T-helper 1 cell (primary cell): ENCODE data around the gene ERF.

Experiments used
- DNase-seq, 5 donors: peaks; one replicate each; pipeline ENCODE4 v3.0.0-alpha.2; 2012 to 2020

ERF gene

DNA sequence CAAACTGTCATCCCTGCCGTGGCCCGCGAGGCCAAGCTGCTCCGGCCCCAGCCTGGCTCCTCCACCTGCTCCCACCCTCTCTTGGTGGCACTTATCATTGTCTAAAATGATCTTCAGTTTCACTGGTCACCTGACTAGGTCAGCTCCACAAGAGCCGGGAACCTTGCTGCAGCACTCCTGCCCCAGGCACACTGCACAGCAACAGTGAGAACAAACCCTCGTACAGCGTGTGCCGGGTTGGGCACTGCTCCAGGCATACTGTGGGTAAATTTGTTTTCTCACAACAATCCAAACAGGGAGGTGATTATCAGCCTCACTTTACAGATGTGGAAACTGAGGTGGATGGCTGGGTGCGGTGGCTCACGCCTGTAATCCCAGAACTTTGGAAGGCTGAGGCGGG lies 46.3 kb downstream of the ERF start:
- no peak for DNase-seq

DNA sequence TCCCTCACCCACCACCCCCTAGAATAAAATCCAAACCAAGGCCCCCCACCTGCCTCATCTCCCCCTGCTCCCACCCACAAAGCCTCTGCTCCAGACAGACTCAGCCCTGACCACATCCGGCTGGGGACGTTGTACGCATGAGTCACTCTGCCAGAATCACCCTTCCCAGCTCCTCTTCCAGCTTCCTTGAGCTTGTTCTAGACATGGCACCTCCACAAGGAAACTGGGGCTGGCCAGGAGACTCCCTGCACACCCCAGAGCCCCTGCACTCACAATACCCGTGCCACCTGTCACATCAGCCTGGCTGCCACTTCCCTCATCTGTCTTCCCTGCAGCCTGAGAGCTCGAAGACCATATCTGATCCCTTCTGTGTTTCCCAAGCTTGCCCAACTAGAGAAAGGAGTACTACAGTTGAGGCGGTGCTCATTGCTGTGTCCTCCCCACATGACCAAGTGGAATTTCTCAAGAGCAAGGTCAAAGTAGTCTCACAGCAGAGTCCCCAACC lies 47.1 kb downstream of the ERF start:
- no peak for DNase-seq

DNA sequence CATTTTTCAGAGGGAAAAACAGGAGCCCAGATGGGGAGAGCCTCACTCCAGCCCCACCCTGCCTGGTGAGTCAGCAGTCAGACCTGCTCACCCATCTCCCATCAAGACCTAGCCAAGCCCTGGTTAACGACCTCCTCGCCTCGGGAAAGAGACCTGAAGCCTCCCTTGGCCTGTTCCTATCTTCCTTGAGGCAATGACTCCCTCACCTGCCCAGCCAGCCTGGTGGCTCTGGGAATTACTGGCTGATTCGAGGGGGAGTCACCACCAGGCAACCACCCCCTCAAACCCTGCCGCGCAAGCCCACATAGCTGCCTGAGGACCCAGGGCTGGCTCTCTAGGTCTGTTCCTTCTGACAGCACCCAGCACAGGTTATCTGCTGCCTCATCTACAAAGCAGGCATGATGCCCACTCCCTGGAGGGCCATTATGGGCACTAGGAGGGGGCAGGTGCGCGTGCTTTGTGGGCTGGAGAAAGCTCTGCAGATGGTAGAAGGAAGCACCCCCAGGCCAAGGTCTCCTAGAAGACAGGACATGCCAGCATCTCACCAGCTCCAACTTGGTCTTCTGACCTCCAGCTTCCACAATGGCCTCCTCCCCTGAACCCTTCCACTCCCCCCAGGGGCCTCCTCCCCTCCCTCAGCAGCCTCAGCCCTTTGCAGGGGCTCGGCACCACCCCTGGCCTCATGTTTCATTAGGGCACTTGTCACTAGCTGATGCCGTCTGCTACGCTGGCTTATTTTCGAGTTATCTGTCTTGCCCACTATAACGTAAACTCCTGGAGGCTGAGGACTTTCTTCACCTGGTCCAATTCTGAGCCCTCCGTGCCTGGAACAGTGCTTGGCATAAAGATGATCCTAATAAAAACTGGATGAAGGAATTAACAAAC lies 47.8 kb downstream of the ERF start:
- no peak for DNase-seq

DNA sequence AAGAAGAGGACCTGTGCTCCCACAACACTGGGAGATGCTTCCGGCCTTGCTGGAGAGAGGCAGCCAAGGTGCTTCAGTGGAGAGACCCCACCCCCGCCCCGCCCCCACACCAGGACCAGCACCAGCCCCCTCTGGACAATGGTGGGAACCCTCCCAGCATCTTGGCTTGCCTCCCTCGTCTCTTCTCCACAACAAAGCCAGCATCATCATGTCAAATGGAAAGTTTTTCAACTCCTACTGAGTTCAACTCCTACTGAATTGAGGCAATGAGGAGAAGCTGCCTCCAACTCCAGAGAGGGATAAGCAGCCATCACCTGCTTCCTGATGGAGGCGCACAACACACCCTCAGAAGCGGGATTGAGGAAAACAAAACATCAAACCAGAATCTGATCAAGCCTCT lies 50.3 kb downstream of the ERF start:
- DNase-seq, result no peak

DNA sequence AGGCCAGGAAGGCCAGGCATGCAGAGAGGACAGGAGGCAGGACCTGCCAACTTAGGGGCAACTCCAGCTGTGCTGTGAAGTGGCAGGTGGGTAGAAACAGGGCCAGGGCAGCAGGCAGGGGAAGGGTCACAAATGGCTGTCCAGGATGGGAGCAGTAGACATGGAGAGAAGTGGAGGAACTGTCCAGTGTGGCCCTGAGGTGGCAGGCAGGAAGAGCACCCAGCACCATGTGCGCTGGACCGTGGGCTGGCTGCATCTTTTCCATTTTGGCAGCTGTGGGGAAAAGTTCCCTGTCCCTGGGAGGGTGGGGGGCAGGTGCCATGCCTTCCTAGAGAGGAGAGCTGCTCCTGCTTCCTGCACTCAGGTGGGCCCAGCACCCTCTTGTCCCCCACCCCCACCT lies 51.2 kb downstream of the ERF start:
- DNase-seq, result no peak

DNA sequence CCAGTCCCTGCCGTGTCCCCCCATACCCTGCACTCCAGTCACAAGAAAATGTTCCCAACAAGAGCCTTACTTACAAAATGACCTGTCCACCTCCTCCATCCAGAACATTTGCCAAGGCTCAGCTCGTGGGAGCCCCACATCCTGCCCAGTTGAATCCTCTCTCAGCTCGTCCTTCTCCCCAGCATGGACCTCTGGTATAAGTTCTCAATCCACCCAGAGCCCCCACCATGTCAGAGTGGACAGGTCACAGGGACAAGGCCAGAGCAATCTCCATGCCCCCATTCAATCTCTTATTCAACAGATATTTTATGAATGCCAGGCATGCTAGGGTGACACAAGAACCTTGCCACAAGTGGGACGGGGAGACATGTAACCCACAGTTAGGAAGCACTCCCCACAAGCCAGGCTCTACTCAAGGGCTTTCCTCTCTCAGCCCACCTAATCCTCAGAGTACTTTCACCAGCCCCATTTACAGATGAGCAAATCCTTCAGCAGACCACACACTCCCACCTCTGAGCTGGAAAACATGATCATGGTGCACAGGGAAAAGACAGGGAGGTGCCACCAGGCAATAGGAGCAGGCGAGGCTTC lies 52.5 kb downstream of the ERF start:
- no peak for DNase-seq

DNA sequence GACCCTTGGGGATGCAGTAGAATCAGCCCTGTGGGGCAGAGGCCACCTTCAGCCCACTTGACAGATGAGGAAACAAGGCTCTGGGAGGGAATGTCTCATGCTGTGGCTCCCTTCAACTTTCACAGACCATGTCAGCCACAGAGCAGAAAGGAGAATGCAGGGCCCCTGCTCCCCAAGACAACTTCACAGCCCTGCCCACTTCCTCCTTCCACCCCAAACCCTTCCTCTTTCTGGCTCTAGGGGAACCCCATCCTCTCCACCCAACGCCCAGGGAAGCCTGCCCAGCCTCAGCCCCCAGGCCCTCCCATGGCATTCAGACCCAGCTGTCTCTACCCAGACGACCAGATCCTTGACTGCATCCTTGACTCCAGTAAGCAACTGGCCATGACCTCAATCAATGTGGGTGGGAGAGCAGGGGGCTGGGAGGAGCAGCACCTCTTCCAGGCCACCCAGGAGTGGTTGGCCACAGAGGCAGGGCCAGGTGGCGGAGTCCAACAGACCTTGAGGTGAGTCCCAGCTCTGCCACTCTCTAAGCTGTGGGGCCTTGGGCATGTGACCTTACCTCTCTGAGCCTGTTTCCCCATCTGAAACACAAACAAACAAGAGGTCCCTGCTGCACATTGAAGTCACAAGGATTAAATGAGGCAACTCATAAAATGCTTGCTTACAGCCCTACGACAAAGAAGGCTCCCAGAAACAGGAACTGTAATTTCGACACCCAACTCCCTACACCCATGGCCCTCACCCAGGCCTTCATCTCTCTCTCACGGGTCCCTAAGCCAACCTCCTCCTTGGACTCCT lies 53.2 kb downstream of the ERF start:
- peak in 3 of 5 donors; percentile 30 to 77 (median 31) for DNase-seq

DNA sequence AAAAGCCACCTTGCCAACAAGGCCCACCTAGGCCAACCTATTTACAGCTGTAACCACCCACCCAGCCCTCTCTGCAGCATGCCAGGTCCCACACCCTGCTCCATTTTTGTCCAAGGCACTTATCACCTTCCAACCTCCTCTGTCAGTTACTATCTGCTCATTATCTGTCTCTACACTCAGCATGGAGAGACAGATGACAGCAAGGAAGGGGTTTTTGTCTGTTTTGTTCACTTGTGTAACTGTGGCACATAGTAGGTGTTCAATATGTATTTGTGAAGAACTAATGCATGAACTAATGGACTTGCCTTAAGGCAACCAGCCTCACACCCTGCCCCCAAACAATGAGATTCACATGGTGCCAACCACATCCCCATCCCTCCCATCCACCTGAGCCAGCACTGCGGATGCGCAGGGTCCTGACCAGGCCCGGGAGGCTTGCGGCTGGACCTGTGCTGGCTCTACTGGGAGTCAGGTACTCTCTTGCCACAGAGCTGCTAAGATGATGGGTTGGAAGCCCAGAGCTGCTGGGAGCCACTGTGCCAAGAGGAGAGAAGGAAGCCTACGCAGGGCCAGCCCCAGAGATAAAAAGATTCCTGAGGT lies 54.7 kb downstream of the ERF start:
- no peak for DNase-seq

DNA sequence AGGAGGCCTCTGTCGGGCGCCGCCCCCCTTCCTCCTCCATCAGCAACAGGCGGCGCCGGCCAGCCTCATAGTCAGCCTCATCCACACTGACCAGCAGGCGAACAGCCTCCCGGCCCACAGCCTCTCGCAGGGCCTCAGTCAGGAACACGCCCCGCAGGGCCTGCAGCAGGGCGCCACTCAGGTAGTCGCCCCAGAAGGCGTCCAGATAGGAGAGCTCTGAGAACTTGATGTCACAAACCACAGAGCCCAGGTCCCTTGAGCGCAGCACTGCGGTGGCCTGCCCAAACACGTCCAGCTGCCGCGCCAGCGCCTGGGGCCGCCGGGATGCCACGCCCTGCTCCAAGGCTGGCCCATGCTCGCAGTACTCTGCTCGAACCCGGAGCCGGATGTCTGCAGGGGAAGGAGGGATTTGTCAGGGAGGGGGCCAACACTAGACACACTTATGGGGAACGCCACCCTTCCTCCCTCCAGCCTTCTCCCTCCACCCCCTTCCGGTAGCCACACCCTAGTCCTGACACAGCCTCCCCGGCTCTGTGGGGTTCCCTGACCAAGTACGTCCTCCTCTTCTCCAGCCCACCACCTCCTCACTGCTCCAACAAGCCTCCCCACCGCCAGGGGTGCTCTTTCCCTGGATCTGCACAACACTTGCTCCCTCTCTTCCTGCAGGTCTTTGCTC lies 55.4 kb downstream of the ERF start:
- DNase-seq, result peak in 4 of 5 donors; percentile 30 to 93 (median 42)

DNA sequence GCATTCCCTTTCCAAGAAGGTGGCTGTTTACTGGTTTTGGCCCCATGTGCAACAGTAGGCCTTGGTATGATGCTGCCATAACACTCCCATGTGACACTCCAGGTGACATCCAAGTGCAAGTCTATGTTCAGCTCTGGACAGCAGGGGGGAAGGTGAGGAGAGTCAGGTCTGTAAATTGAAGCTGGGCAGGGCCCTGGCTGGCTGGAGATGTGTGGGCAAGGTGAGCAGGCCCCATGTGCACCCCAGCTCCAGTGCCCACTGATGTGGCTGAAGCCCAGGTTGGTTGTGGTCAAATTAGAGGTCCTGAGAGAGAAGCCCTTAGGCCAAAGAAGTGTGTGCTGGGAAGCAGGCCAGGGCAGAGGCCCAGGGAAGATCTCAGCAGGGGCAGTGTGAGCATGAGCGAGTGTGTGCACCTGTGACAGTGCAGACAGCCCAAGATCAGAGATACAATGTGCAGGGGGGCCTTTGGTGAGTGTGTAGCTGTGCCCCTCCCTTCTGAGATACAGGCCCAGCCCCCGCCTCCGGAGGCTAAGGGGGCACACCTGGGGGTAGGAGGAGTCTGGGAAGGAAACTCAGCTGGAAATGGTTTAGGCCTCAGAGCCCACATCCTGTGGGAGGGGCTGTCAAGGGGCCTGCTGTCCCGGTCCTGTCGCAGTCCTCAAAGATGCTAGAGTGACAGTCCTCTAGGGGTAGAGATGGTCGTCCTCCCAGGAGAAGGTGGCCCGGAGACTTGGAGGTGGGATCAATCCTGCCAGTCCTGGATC lies 56.1 kb downstream of the ERF start:
- peak; percentile 65 to 92 (median 71) for DNase-seq
